NCI-H2081 (cell line): Measurements from ENCODE around the gene CCDC12.

Experiments used
- DNase-seq, 2 experiments: peaks; one replicate each; lab custom pipeline; 2025; lab: John Stamatoyannopoulos, UW

CCDC12 gene

DNA sequence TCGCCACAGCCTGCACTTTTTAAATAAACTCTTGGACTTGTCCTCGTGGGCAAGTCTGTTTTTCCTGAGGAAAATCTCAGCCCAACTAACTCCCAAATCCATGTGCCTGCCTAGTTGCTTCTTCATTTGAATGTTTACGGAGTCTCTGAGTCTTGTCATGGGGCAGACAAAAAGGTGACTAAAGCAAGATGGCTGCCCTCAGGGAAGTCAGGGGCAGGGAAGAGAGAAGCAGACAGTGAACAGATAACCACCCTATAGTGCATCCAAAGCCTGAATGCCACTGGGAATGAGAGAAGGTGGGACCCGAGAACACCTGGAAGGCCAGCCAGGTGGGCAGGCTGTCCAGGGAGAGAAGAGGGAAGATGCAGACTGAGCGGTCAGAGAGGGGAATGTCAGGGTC is 21.4 kb downstream of the CCDC12 start:
- DNase-seq: no peak

DNA sequence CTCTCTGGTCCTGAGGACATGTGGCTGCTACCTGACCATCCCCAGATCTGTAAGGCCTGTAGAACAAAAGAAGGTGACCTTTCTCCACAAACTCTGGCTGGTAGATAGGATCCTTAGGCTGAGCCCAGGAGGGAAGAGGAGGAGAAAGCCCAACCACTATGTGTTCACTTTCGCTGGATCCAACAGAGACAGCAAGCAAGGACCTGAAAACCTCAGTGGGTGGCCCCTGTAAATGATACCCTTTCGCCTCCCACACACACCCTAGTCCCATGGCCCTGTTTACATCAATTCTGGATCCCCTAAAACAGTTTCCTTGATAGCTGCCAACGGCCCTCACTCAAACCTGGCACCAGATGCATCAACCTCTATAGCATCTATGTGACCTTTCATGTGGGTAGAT is 22.4 kb downstream of the CCDC12 start:
- peak; percentile 16 to 41 for DNase-seq

DNA sequence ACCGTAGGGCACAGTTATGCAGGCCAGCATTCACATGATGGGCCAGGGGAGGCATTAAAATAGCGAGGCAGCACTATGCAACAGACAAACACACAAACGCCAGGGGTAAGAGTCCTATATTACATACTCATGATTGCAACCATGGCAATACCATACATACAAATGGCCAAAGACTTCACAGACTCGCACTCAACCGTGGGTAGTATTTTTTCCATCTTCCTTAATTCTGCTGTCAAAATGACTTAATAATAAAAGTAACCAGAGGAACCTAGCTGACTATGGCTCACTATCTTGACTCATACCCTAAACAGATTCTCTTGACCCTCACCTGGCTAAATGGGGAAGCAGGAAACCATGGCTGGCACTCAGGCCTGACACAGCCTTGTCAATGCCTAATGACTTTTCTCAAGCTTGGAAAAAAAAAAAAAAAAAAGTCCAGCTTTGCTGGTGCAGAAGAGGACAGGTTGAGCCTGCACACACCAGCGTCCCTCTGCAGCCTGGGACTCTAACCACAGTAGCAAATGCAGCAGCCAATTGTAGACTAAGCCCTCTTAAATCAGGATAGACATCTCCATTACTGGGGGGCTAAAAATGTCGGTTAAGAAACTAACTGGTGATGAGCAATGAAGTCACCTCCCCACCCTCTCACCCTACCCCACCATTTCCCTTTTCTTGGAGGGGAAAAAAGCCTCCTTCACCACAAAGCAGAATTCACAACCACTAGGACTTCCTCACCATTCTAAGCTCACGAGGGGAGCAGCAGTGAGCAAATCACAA is 23.1 kb downstream of the CCDC12 start:
- no peak for DNase-seq

DNA sequence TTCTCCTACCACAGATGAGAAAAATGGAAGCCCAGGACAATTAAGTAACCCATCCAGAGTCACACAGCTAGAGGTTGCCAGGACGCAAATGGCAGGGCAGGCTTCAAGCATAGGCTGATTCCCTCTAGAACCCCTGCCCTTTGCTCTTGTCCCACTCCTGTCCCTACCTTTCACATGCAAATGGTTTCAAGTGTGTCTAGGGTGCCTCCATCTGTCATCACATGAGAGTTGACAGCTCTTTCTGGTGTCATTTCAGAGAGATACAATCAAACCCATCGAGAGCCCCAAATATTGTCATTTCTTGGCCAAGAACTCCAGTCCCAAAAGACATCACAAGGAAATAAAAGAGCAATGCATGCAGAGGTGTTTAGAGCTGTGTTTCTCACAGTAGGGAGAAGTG is 23.7 kb downstream of the CCDC12 start:
- no peak for DNase-seq

DNA sequence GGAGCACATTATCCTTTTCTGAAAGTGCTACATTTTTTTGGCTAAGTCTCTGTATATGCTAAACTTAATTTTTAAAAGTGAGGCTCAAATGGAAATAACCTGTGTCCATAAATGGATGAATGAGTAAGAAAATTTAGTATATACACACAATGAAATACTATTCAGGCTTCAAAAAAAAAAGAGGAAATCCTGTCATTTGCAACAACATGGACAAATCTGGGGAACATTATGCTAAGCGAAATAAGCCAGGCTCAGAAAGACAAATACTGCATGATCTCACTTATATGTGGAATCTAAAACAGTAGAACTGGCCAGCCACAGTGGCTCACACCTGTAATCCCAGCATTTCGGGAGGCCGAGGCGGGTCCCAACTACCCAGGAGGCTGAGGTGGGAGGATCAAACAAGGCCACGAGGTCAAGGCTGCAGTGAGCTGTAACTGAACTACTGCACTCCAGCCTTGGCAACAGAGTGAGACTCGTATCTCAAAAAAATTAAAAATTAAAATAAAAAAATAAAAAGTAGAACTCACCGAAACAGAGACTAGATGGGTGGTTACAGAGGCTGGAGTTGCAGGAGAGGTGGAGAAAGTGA is 25.8 kb downstream of the CCDC12 start:
- DNase-seq: no peak

DNA sequence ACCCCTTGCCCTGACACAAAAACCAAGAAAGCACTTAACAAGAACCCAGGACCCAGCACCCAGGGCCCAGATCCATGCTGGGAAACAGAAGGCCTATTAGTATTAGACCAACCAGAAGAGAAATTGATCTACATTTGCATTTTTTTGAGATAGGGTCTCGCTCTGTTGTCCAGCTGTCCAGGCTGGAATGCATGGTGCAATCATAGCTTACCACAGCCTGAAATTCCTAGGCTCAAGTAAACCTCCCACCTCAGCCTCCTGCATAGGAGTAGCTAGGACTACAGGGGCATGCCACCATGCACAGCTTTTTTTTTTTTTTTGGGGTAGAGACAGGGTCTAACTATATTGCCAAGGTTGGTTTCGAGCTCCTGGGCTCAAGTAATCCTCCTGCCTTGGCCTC is 26.4 kb downstream of the CCDC12 start:
- no peak for DNase-seq

DNA sequence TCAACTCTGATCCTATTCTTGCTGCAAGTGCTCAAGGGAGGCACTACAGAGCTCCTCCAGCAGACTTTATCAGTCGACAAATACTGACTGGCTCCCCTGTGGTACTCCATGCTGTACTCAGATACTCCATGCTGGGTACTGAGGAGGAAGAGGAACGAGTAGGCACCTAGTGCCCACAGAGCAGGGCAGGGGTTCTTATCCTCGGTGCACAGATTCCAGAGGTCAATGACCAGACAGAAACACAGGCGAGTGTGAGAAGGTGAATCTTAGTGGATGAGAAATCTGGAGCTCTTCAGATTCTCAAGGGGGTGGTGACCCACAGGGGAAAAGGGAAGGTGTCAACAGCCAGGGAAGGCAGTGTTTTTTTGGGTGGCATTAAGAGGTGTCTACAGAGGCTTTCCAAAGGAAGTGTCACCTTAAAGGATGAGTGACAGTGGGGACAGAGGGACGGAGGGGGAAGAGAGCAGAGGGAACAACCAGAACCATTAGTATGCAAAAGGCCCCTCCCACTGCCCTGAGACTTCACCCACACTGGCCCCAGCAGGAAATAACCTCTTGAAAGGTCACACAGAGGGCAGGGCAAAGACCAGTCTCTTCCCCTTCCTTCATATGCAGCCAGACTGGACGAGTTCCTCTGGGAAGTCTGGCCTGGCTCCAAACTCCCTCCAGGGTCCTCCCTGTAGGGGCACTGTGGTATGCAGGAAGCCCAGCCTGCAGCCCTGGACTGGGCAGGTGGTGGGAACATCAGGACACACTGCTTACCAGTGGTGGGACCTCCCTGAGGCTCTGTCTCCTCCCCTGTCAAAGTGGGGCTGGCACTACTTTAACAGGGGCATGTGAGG is 27.5 kb downstream of the CCDC12 start:
- DNase-seq: no peak

DNA sequence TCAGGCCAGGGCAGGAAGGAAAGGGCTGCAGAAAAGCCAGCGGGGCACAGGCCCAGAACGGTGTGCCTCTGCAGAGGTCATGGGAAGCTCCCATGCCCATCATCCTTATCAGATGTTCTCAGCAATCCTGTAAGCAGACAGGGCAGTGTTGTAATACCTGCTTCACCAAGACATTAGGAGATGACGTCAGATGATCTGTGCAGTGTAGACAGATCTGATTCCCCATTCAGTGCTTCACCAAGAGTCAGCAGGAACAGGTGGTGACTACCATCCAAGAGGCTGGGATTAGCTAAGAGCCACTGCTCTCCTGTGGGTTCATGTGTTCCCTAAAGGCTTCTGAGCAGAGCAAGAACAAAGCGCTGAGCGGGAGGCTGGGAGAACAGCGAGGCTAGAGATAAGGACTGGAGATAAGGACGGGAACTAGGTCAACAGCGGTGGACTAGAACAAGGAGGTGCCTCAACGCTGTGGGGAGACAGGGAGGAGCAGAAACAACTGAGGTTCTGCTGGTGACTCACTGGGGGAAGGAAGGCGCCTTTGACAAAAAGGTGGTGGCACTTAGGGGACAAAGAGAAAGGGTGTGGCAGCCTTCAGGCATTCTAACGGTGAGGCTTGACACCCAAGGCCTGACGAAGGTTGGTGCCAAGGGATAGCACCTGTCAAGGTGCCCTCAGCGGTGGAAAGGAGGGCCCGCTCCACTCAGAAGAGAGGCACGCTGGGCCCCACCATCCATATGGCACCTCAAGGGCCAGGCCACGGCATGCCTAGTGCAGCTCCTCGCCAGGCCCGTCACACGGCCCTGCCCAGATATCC is 28.4 kb downstream of the CCDC12 start:
- no peak for DNase-seq

DNA sequence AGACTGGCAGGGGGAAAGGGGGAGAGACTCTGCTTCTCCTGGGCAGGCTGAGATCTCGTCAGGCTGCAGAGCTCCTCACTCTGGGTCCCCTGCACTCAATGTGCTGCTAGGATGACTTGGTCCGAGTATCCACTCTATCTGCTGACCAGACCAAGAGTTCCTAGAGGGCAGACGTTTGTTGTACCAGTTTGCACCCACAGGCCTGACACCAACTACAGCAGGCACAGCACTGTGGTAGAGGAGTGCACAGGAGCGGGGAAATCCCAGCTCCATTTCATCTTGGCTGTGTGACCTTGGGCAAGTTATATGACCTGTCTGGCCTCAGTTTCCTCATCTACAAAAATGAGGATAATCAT is 29.0 kb downstream of the CCDC12 start:
- DNase-seq: no peak

DNA sequence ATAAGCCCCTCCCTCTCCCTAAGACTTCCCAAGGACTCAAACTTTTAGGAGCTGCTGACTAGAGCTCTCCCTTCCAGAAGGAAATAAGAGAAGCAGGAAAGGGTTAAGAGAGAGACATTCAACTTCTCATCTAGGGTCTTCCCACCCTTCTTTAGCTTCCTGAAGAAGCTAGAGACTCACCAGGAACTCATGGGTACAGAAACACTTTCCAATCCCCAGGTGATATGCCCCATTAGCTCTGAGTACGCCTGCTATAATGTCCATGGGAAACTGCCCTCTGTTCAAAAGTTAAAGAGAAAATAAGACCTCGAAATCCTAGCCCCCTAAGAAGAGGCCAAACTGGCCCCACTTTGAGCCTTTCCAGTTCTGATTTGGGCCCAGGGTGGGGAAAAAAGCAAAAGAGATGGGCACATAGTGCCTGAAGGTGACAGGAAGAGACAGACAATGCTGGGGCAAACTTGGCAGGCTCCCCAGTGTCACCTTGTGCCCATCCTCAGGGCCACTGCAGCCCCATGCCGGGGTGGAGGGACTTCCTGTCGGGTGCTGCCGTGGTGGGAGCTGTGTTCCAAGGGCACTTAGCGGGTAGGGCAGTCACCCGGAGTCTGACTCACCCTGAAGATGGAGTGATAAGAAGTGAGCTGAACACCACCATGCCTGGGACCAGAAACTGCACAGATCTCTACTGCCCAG is 29.5 kb downstream of the CCDC12 start:
- peak in 1 of 2 experiments; percentile 19 for DNase-seq

DNA sequence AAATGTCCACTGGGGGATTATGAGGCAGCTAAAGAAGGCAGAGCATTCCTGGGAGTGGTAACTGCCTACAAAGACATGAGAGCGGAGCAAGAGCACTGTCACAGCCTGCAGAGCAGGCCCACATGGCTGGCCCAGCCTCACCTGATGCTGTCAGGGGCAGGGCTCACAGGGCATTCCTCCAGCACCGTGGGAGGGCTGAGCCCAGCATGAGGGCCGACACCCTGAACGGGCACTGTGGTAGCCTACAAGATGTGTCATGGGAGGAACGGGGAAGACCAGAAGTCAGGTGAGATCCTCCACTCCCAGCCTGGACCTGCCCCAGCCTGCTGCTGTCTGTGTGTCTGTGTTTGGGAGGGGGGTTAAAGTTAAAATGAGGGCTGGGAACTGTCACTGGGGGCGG is 30.1 kb downstream of the CCDC12 start:
- no peak for DNase-seq

DNA sequence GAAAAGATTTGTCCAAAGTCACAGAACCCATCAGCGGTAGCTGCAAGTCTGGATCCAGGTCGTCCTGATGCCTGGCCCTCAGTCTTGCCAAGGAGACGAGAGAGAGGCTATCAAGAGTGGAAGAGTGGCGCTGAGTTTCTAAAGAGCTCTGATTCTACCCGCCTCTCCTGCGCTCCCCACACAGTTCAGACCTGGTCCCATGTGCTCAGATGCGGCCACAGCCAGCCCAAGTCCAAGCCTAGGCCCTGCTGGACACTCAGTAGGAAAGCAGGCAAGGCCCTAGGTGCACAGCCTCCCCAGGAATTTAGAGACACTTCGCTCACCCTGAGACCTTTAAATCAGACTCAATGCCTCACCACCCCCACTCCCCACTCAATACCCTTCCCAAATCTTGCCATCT is 32.4 kb downstream of the CCDC12 start:
- DNase-seq: no peak

DNA sequence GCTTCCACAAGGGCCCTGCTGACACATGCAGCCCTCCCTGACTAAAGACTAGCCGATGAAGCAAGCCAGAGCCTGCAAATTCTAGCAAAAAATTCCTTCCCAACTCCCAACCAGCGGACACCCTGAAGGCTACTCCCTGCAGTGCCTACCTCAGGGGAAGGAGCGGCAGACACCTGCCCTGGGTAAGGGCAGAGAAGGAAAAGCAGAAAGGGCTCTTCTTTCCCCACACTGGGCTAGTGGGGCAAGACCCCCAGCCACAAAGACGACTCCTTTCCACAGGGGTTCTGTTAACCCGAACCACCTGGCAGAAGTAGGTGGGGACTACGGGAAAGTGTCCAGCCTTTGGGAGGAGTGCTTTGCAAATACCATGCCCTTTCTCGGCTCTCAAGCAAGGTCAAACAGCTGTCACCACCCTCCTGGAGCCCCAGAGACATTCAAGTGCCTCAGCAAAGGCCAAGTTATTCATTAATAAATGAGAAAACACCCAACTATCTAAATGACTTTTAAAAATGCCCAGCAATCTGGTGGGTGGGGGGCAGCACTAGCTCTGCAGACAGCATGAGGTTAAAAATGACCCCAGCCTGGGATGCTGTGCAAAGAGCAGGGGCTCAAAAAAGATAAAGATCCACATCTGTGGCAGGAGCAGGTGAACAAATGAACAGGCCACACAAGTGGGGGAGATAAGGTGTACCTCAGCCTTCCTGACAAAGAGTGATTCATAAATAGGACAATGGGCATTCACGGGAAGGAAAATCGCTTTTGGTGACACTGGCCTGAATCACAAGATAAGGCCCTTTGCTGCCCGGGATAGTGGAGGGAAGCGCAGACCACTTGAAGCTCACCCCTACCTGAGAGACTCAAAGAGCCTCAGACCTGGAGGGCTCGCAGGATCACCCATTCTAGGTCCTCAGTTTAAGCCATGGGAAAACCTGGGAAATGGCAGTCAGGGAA is 33.0 kb downstream of the CCDC12 start:
- DNase-seq: no peak

DNA sequence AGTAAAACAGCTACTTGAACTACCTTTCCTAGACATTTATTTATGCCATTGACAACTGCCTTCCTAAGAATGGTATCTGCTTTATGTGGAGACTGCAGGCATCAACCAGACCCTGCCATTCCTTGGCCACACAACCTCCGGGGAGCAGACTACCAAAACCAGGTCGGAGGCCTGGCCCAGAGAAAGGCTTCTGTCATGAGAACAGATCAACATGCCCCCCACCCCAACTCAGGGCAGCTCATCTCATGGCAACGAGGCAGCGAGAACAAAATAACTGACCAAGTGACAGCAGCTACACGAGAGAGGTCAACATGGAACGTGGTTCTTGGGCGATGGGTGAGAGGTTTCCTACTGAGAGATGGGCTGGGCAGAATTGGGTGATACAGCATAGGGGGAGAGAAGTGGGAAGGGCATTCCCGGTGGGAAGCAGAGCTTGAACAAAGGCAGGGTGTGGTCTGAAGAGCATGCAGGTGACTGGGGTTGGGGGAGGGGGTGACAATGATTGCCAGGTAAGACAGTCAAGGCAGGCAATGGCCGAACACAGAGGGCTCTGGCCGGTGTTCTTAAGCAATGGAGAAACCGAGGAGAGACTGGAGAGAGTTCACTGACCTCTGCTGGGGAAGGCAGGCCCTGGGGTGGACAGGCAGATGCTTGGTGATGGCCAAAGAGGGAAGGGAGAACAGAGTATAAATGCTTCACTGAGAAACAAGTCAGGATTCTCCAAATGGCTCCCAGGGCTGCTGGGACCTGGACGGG is 33.9 kb downstream of the CCDC12 start:
- DNase-seq: no peak

DNA sequence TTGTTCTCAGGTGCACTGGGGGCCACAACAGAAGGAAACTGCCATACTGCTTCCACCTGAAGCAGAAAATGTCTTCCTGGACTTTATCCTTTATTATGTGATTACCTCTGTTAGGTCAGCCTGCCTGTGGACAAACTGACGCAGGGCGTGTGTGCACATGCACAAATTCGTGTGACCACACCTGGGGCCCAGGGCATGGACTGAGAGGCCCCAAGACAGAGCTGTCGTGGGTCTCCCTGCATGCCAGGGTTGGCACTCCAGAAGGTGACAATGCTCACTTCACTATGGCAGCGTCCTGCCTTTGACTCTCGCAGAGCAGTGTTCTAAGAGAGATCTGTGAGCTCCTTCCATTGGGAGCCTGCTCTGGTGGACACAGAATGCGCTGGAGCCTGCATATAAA is 34.5 kb downstream of the CCDC12 start:
- no peak for DNase-seq

DNA sequence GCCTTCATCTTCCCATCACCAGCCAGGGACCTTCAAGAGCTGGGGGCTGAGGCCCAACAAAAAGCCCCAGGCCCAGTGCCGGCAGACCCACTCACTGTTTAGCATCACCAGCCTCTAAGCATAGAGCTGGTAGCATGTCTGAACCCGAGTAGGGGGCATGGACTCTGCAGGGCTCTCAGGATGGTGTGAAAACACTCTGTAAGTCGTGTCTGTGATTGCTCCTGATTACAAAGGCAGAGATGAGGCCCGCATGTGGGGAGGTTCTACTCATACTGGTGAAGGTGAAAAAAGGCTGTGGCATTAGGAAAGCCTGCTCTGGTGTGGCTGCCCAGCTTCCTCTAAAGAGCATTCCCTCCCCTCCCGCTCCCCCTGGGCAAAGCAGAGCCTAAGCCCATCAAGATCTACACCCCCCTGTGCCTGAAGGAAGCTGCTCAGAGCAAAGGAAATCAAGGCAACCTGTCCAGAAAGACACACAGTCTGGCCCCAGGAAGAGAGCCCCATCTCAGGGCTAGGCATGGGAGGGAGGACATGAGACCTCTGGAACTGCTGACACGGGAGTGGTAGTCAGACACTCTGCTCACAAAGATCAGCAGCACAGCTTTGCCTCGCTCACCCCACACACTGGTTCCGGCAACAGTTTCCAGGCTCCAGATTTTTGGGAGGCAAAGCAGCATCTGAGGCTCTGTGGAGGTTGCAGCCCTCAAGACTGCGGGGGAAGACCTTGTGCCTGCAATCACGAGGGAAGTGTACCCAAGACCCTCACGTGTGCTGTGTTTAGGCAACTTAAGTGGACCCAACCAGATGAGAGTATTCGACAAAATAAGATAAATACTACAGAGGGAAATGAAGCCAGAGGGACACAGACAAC is 36.7 kb downstream of the CCDC12 start:
- no peak for DNase-seq

DNA sequence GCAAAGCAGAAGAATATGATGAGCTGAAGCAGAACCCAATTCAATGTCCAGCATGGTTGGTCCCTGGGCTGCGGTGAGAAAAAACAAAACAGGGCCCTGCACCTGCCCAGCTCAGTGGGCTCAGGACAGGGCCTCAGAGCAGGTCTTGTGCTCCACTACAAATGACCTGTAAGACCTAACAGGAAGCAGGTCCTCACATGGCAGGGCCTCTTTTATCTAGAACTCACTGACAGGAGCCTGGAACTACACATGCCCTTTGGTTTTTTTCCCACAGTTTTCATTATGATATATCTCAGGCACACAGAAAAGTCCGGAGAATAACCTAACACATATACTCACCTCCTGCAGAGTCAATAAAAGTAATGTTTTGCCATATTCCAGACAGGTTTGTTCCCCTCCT is 38.4 kb downstream of the CCDC12 start:
- no peak for DNase-seq

DNA sequence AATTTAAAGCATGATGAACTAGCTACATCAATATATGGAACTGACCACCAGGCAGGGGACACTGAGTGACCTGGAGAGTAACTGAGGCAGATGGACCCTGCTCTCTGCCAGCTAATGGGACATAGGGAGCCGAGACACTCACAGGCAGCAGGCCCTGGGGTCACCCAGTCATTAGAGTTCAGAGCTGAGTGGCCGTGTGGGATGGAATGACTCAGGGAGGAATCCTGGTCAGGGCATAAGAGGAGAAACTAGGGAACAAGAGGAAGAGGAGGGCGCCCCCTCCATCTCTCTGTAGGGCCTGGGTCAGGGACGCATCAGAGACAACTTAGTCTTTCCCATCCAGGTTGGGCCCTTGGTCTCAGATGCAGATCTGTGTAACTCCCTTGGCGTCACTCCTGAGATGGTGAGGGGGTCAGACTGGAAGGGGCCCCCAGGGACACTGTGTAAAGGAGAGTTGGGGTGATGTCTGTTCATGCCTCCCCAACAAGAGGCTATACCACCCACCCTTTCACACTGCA is 39.8 kb downstream of the CCDC12 start:
- DNase-seq: no peak
